AG04449 (cell line): ENCODE results near the gene PDE7B.

Experiments
- CTCF ChIA-PET: fragments of 350-600 bp; formaldehyde crosslinking; extraction: SDS; loops from one replicate; lab custom pipeline; 2021; ENCODE audit warnings: antibody characterized with exemption; lab: Yijun Ruan, JAX
- POLR2A ChIA-PET: fragments of 400-600, 350-600 bp; formaldehyde crosslinking; extraction: SDS; loops from one replicate; lab custom pipeline; 2020; ENCODE audit warnings: antibody characterized with exemption, inconsistent platforms; lab: Yijun Ruan, JAX
- DNase-seq: peaks from one replicate; pipeline ENCODE4 v3.0.0-alpha.2; 2010; ENCODE audit warnings: low read depth, low spot score
- H3K4me3 ChIP-seq: 2 replicates; pipeline ENCODE4 v1.5.1; 2011; ENCODE audit warnings: low read depth, mild to moderate bottlenecking, control low read depth, low read length
- CTCF ChIP-seq: IDR thresholded peaks from one replicate; pipeline ENCODE4 v1.5.1; 2011; ENCODE audit warnings: mild to moderate bottlenecking, moderate library complexity, low read length, control low read depth, inconsistent platforms; ENCODE audit not compliant: insufficient read depth; ENCODE audit errors: missing control alignments

Gene PDE7B

GRCh38 chr6:136208783-136209182 is 357.3 kb downstream of the PDE7B start:
- DNase-seq: no peak
- no peak overlapping the region for H3K4me3 ChIP-seq
- POLR2A ChIA-PET: no interaction called here
- no peak for TF ChIP-seq CTCF
- CTCF ChIA-PET: interaction anchor here (3.3 kb wide), 1 partner anchor 18 kb away, joined by 13 read pairs; no protein-coding TSS in a partner anchor

- no peak for TF ChIP-seq CTCF
- no peak for DNase-seq
- ChIA-PET POLR2A (no interaction called here), CTCF (interaction anchor here (3.3 kb wide), 1 partner anchor 17 kb away, joined by 13 read pairs; no protein-coding TSS in a partner anchor)
- H3K4me3 ChIP-seq: no peak overlapping the region
Observed at GRCh38 chr6:136209496-136209895, 358.0 kb downstream of the PDE7B start.

- DNase-seq: no peak
- POLR2A ChIA-PET: no interaction called here
- CTCF ChIA-PET: no interaction called here
- no peak overlapping the region for H3K4me3 ChIP-seq
- TF ChIP-seq CTCF: no peak
Observed at GRCh38 chr6:136210398-136211165, 359.1 kb downstream of the PDE7B start.

GRCh38 chr6:136212608-136213007 is 361.1 kb downstream of the PDE7B start:
- no peak overlapping the region for H3K4me3 ChIP-seq
- ChIA-PET CTCF (interaction anchor here (1.2 to 3.2 kb wide), 2 partner anchors 14 to 707 kb away, joined by 5 to 12 read pairs; no protein-coding TSS in a partner anchor), POLR2A (no interaction called here)
- no peak for DNase-seq
- TF ChIP-seq CTCF: no peak

GRCh38 chr6:136213012-136213539 is 361.6 kb downstream of the PDE7B start:
- no peak for TF ChIP-seq CTCF
- CTCF ChIA-PET: interaction anchor here (1.2 to 3.2 kb wide), 2 partner anchors 13 to 707 kb away, joined by 5 to 12 read pairs; no protein-coding TSS in a partner anchor
- no peak overlapping the region for H3K4me3 ChIP-seq
- POLR2A ChIA-PET: no interaction called here
- no peak for DNase-seq

GRCh38 chr6:136213853-136214252 is 362.4 kb downstream of the PDE7B start:
- no peak for TF ChIP-seq CTCF
- ChIA-PET POLR2A (no interaction called here), CTCF (interaction anchor here (3.2 kb wide), 1 partner anchor 12 kb away, joined by 12 read pairs; no protein-coding TSS in a partner anchor)

More at GRCh38 chr6:136213853-136214252, 362.4 kb downstream of the PDE7B start:
- H3K4me3 ChIP-seq: no peak overlapping the region
- no peak for DNase-seq
